Activated T-helper 1 cell treated with Interleukin-2 at 50 U/mL for 16 hours (primary cell): ENCODE measurements around the gene ZRANB3.
"Not testable (repeated sequence)": the region's sequence is repeated elsewhere in the genome, so short reads cannot be mapped to it uniquely, and the experiment has no call there.

Source experiments
- DNase-seq: peaks from one replicate; pipeline ENCODE4 v3.0.0-alpha.2; 2020; ENCODE audit warnings: low read depth

ZRANB3 gene

GRCh38 chr2:135320465-135321355 lies 210.3 kb downstream of the ZRANB3 start:
- no peak for DNase-seq

- DNase-seq: no peak
Observed at GRCh38 chr2:135318808-135319207, 212.2 kb downstream of the ZRANB3 start.

GRCh38 chr2:135317375-135317774 lies 213.6 kb downstream of the ZRANB3 start:
- no peak for DNase-seq

GRCh38 chr2:135311962-135312361 lies 219.1 kb downstream of the ZRANB3 start:
- no peak for DNase-seq

GRCh38 chr2:135311268-135311667 lies 219.8 kb downstream of the ZRANB3 start:
- no peak for DNase-seq

GRCh38 chr2:135304694-135305093 lies 226.3 kb downstream of the ZRANB3 start:
- no peak for DNase-seq

GRCh38 chr2:135299658-135300244 lies 231.3 kb downstream of the ZRANB3 start:
- no peak for DNase-seq

- DNase-seq: no peak
Observed at GRCh38 chr2:135299165-135299564, 231.9 kb downstream of the ZRANB3 start.

- DNase-seq: not testable (repeated sequence)
Observed at GRCh38 chr2:135287121-135287520, 243.9 kb downstream of the ZRANB3 start.

- DNase-seq: no peak
Observed at GRCh38 chr2:135285391-135285790, 245.6 kb downstream of the ZRANB3 start.

GRCh38 chr2:135281379-135281778 lies 249.6 kb downstream of the ZRANB3 start:
- no peak for DNase-seq

- DNase-seq: no peak
Observed at GRCh38 chr2:135279209-135279608, 251.8 kb downstream of the ZRANB3 start.

- DNase-seq: no peak
Observed at GRCh38 chr2:135276525-135276924, 254.5 kb downstream of the ZRANB3 start.

- no peak for DNase-seq
Observed at GRCh38 chr2:135271006-135271405, 260.0 kb downstream of the ZRANB3 start.

GRCh38 chr2:135265960-135266490 lies 265.0 kb downstream of the ZRANB3 start:
- no peak for DNase-seq

- DNase-seq: no peak
Observed at GRCh38 chr2:135259123-135259522, 271.9 kb downstream of the ZRANB3 start.

GRCh38 chr2:135258193-135258592 lies 272.8 kb downstream of the ZRANB3 start:
- DNase-seq: no peak

GRCh38 chr2:135257383-135258090 lies 273.5 kb downstream of the ZRANB3 start:
- no peak for DNase-seq

GRCh38 chr2:135256531-135257260 lies 274.3 kb downstream of the ZRANB3 start:
- DNase-seq: no peak

GRCh38 chr2:135255208-135255607 lies 275.8 kb downstream of the ZRANB3 start:
- DNase-seq: no peak

- no peak for DNase-seq
Observed at GRCh38 chr2:135252805-135253458, 278.1 kb downstream of the ZRANB3 start.
